COLO668 (cell line): ENCODE measurements around the gene CREB3L1.
"Not testable (repeated sequence)": the region's sequence is repeated elsewhere in the genome, so short reads cannot be mapped to it uniquely, and the experiment has no call there.

Source experiments
- DNase-seq: peaks from one replicate; lab custom pipeline; 2025; ENCODE audit not compliant: unreplicated experiment; lab: John Stamatoyannopoulos, UW

The CREB3L1 gene

GRCh38 chr11:46295312-46296058 is 18.0 kb downstream of the CREB3L1 start:
- DNase-seq = no peak

- no peak for DNase-seq
Measured at GRCh38 chr11:46296059-46296527, 18.6 kb downstream of the CREB3L1 start.

GRCh38 chr11:46296528-46297448 is 19.3 kb downstream of the CREB3L1 start:
- DNase-seq = no peak

- DNase-seq = no peak
Measured at GRCh38 chr11:46298699-46299433, 21.4 kb downstream of the CREB3L1 start.

GRCh38 chr11:46299451-46299961 is 22.0 kb downstream of the CREB3L1 start:
- DNase-seq = no peak

- no peak for DNase-seq
Measured at GRCh38 chr11:46300270-46300669, 22.8 kb downstream of the CREB3L1 start.

GRCh38 chr11:46302866-46303265 is 25.4 kb downstream of the CREB3L1 start:
- no peak for DNase-seq

GRCh38 chr11:46304036-46304435 is 26.6 kb downstream of the CREB3L1 start:
- DNase-seq = not testable (repeated sequence)

GRCh38 chr11:46304605-46305179 is 27.2 kb downstream of the CREB3L1 start:
- no peak for DNase-seq

GRCh38 chr11:46305295-46305694 is 27.8 kb downstream of the CREB3L1 start:
- DNase-seq = no peak

- DNase-seq = no peak
Measured at GRCh38 chr11:46306296-46306853, 28.9 kb downstream of the CREB3L1 start.

- DNase-seq = no peak
Measured at GRCh38 chr11:46307369-46307768, 29.9 kb downstream of the CREB3L1 start.

- DNase-seq = no peak
Measured at GRCh38 chr11:46307785-46308341, 30.4 kb downstream of the CREB3L1 start.

GRCh38 chr11:46308631-46309419 is 31.4 kb downstream of the CREB3L1 start:
- DNase-seq = peak; percentile 77

- no peak for DNase-seq
Measured at GRCh38 chr11:46309814-46310259, 32.4 kb downstream of the CREB3L1 start.

- peak; percentile 79 for DNase-seq
Measured at GRCh38 chr11:46315033-46315738, 37.7 kb downstream of the CREB3L1 start.

- peak; percentile 34 for DNase-seq
Measured at GRCh38 chr11:46315783-46316563, 38.5 kb downstream of the CREB3L1 start.

- no peak for DNase-seq
Measured at GRCh38 chr11:46319074-46319453, 41.6 kb downstream of the CREB3L1 start.
